SK-N-SH (cell line): ENCODE data around the gene ACOT9.

Source experiments
- CTCF ChIP-seq: fragments of 200-600 bp; sonication (generic); IDR thresholded peaks from 2 replicates; pipeline ENCODE4 v1.6.1; 2017; ENCODE audit warnings: antibody characterized with exemption, mild to moderate bottlenecking, moderate library complexity
- FOXJ3 ChIP-seq: sonication (generic); formaldehyde crosslinking; IDR thresholded peaks from 2 replicates; pipeline ENCODE4 v1.5.1; 2020; ENCODE audit warnings: mild to moderate bottlenecking, missing genetic modification reagents
- GATA2 ChIP-seq: sonication (generic); formaldehyde crosslinking; IDR thresholded peaks from 2 replicates; pipeline ENCODE4 v1.5.0; 2020; ENCODE audit warnings: mild to moderate bottlenecking, missing genetic modification reagents
- PBX3 ChIP-seq: IDR thresholded peaks from 2 replicates; pipeline ENCODE4; 2012
- RAD21 ChIP-seq: IDR thresholded peaks from 2 replicates; pipeline ENCODE4 v1.6.1; 2012; ENCODE audit warnings: mild to moderate bottlenecking, low read length
- TAF1 ChIP-seq: IDR thresholded peaks from 2 replicates; pipeline ENCODE4 v1.6.1; 2012; ENCODE audit warnings: low read depth, mild to moderate bottlenecking, low read length, moderate library complexity, borderline replicate concordance
- TEAD4 ChIP-seq: IDR thresholded peaks from 2 replicates; pipeline ENCODE4 v1.4.0; 2012; ENCODE audit warnings: mild to moderate bottlenecking, borderline replicate concordance; ENCODE audit not compliant: insufficient read depth
- USF2 ChIP-seq: fragments of 150-350 bp; IDR thresholded peaks from 2 replicates; pipeline ENCODE4 v1.6.1; 2017; ENCODE audit warnings: antibody characterized with exemption, low read length, low read depth, borderline replicate concordance
- YY1 ChIP-seq: IDR thresholded peaks from 2 replicates; pipeline ENCODE4 v1.4.0; 2012; ENCODE audit warnings: low read depth, mild to moderate bottlenecking

DNA sequence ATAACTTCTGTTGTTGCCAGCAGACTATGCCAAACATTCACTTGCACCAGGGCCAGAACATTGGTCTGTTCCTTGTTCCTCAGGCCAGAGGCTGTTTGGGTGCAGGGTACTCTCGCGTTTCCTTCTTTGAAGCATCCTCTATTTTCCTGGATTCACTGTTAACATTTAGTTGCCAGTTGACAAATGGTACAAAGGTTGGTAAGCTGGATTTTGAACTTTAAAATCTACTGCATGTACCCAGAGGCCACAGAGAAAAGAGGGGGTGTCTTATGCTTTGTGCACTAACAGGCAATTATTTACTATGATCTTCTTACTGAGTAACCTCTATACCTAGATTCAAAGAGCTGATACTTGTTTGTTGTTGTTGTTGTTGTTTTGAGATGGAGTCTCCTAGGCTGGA lies 27.1 kb upstream of the ACOT9 start:
- TF ChIP-seq FOXJ3 (CRISPR knock-in tag) (no peak), TEAD4 (no peak), PBX3 (no peak), CTCF (no peak), YY1 (no peak), USF2 (no peak), RAD21 (no peak), TAF1 (no peak), GATA2 (no peak)
